ENCODE results near the gene PYCR2.
"Not testable (repeated sequence)": the region's sequence is repeated elsewhere in the genome, so short reads cannot be mapped to it uniquely, and the experiment has no call there.

PYCR2 gene

GRCh38 chr1:225923692-225924555, at the start of gene PYCR2:
Gene PYCR2 (minus strand): TSS chr1:225924250. CDS start chr1:225924110, 140 bp downstream.
- DNase-seq (ENCODE audit: low spot score), result peak; percentile 95

- DNase-seq (ENCODE audit: low spot score), result no peak
These were observed 49.1 kb upstream of the PYCR2 start for GRCh38 chr1:225973158-225973557.

GRCh38 chr1:225972344-225973152, 48.5 kb upstream of the PYCR2 start:
- no peak for DNase-seq (ENCODE audit: low spot score)

- DNase-seq (ENCODE audit: low spot score), result not testable (repeated sequence)
These were observed 46.6 kb upstream of the PYCR2 start for GRCh38 chr1:225970592-225971157.

- not testable (repeated sequence) for DNase-seq (ENCODE audit: low spot score)
These were observed 45.7 kb upstream of the PYCR2 start for GRCh38 chr1:225969751-225970150.

GRCh38 chr1:225965231-225965630, 41.2 kb upstream of the PYCR2 start:
- DNase-seq (ENCODE audit: low spot score), result no peak

GRCh38 chr1:225963735-225964530, 39.9 kb upstream of the PYCR2 start:
- DNase-seq (ENCODE audit: low spot score), result no peak

GRCh38 chr1:225962440-225962975, 38.5 kb upstream of the PYCR2 start:
- no peak for DNase-seq (ENCODE audit: low spot score)

- DNase-seq (ENCODE audit: low spot score), result no peak
These were observed 37.8 kb upstream of the PYCR2 start for GRCh38 chr1:225961659-225962439.

GRCh38 chr1:225958041-225958440, 34.0 kb upstream of the PYCR2 start:
- DNase-seq (ENCODE audit: low spot score), result no peak

GRCh38 chr1:225954753-225955152, 30.7 kb upstream of the PYCR2 start:
- DNase-seq (ENCODE audit: low spot score), result no peak

GRCh38 chr1:225953315-225953714, 29.3 kb upstream of the PYCR2 start:
- no peak for DNase-seq (ENCODE audit: low spot score)

- DNase-seq (ENCODE audit: low spot score), result no peak
These were observed 27.0 kb upstream of the PYCR2 start for GRCh38 chr1:225950905-225951497.

GRCh38 chr1:225949041-225949440, 25.0 kb upstream of the PYCR2 start:
- no peak for DNase-seq (ENCODE audit: low spot score)

GRCh38 chr1:225946803-225947202, 22.8 kb upstream of the PYCR2 start:
- DNase-seq (ENCODE audit: low spot score), result no peak

GRCh38 chr1:225946082-225946620, 22.1 kb upstream of the PYCR2 start:
- DNase-seq (ENCODE audit: low spot score), result no peak

GRCh38 chr1:225945564-225945963, 21.5 kb upstream of the PYCR2 start:
- no peak for DNase-seq (ENCODE audit: low spot score)

GRCh38 chr1:225944951-225945350, 20.9 kb upstream of the PYCR2 start:
- DNase-seq (ENCODE audit: low spot score), result no peak

- no peak for DNase-seq (ENCODE audit: low spot score)
These were observed 20.3 kb upstream of the PYCR2 start for GRCh38 chr1:225944387-225944786.

GRCh38 chr1:225943582-225943981, 19.5 kb upstream of the PYCR2 start:
- no peak for DNase-seq (ENCODE audit: low spot score)
